Liver (tissue), 9 donors: ENCODE results near the gene CYSLTR2. TPM values are rescaled to one million over a fixed set of nuclear protein-coding genes. Genes with fewer than 3 reads are reported as not detected.

ENCODE experiments used
- DNase-seq: peaks from one replicate; pipeline ENCODE4 v3.0.0-alpha.2; 2017; ENCODE audit warnings: low spot score
- H3K27ac ChIP-seq, 2 donors: one replicate each; pipeline ENCODE4 v1.7.0; 2013; ENCODE audit warnings: inconsistent platforms in 2 of 2, low read length in 2 of 2, control low read depth in 1 of 2, low read depth in 1 of 2, mild to moderate bottlenecking in 1 of 2
- H3K27me3 ChIP-seq, 4 donors: one replicate each; pipeline versions ENCODE4 v1.6.1 to v1.7.0; 2013; ENCODE audit warnings: low read length in 3 of 4, inconsistent platforms in 1 of 4, mild to moderate bottlenecking in 1 of 4, moderate library complexity in 1 of 4; ENCODE audit not compliant: control insufficient read depth in 4 of 4, insufficient read depth in 4 of 4
- H3K36me3 ChIP-seq, 4 donors: one replicate each; pipeline versions ENCODE4 v1.6.1 to v1.7.0; 2013; ENCODE audit warnings: low read length in 3 of 4, mild to moderate bottlenecking in 3 of 4, low read depth in 1 of 4, moderate library complexity in 1 of 4; ENCODE audit not compliant: control insufficient read depth in 4 of 4, insufficient read depth in 3 of 4
- H3K4me1 ChIP-seq, 4 donors: one replicate each; pipeline versions ENCODE4 v1.6.1 to v1.7.0; 2013; ENCODE audit warnings: low read length in 3 of 4, mild to moderate bottlenecking in 3 of 4, moderate library complexity in 1 of 4; ENCODE audit not compliant: control insufficient read depth in 4 of 4, insufficient read depth in 4 of 4
- H3K4me3 ChIP-seq, 3 donors: one replicate each; pipeline versions ENCODE4 v1.6.1 to v1.7.0; 2013; ENCODE audit warnings: low read length in 3 of 3, control low read depth in 1 of 3, low read depth in 1 of 3, mild to moderate bottlenecking in 1 of 3
- H3K9ac ChIP-seq, 2 donors: one replicate each; pipeline ENCODE4 v1.7.0; 2013; ENCODE audit warnings: low read length in 2 of 2, mild to moderate bottlenecking in 2 of 2, moderate library complexity in 2 of 2, control low read depth in 1 of 2, low read depth in 1 of 2
- H3K9me3 ChIP-seq, 4 donors: one replicate each; pipeline versions ENCODE4 v1.6.1 to v1.7.0; 2013; ENCODE audit warnings: low read length in 3 of 4; ENCODE audit not compliant: control insufficient read depth in 4 of 4
- ATF3 ChIP-seq: IDR thresholded peaks from 2 replicates; pipeline ENCODE4 v1.6.1; 2016; ENCODE audit warnings: antibody characterized with exemption
- CTCF ChIP-seq: fragments of 150-350 bp; IDR thresholded peaks from 2 replicates; pipeline ENCODE4 v1.5.1; 2017; ENCODE audit warnings: improper control_type of control experiment, low read depth, low read length; ENCODE audit not compliant: missing input control
- EGR1 ChIP-seq, 2 donors: IDR thresholded peaks; 2 replicates each; pipeline ENCODE4 v1.6.1; 2016 to 2018; ENCODE audit warnings: antibody characterized with exemption in 2 of 2, low read depth in 2 of 2
- FOXA1 ChIP-seq: IDR thresholded peaks from 2 replicates; pipeline ENCODE4 v1.6.1; 2016; ENCODE audit warnings: antibody characterized with exemption
- FOXA2 ChIP-seq: IDR thresholded peaks from 2 replicates; pipeline ENCODE4 v1.6.1; 2016; ENCODE audit warnings: antibody characterized with exemption
- GABPA ChIP-seq, 2 donors: IDR thresholded peaks in 1 of 2; conservative IDR thresholded peaks in 1 of 2; 2 replicates each; pipeline ENCODE4 v1.6.1; 2016; ENCODE audit warnings: antibody characterized with exemption in 2 of 2, mild to moderate bottlenecking in 1 of 2, moderate library complexity in 1 of 2
- HNF4A ChIP-seq, 2 donors: conservative IDR thresholded peaks; 2 replicates each; pipeline ENCODE4 v1.6.1; 2016; ENCODE audit warnings: antibody characterized with exemption in 2 of 2, mild to moderate bottlenecking in 2 of 2
- HNF4G ChIP-seq: IDR thresholded peaks from 2 replicates; pipeline ENCODE4 v1.6.1; 2016; ENCODE audit warnings: antibody characterized with exemption
- JUND ChIP-seq, 2 donors: IDR thresholded peaks; 2 replicates each; pipeline ENCODE4 v1.6.1; 2016; ENCODE audit warnings: antibody characterized with exemption in 2 of 2
- NR2F2 ChIP-seq: IDR thresholded peaks from 2 replicates; pipeline ENCODE4 v1.6.1; 2016; ENCODE audit warnings: antibody characterized with exemption
- RAD21 ChIP-seq, 2 donors: IDR thresholded peaks; 2 replicates each; pipeline ENCODE4 v1.6.1; 2016; ENCODE audit warnings: antibody characterized with exemption in 2 of 2, mild to moderate bottlenecking in 2 of 2
- REST ChIP-seq: IDR thresholded peaks from 2 replicates; pipeline ENCODE4 v1.6.1; 2016; ENCODE audit warnings: antibody characterized with exemption, mild to moderate bottlenecking
- RXRA ChIP-seq, 2 donors: IDR thresholded peaks; 2 replicates each; pipeline ENCODE4 v1.6.1; 2017 to 2018; ENCODE audit warnings: antibody characterized with exemption in 2 of 2, mild to moderate bottlenecking in 1 of 2
- SP1 ChIP-seq: IDR thresholded peaks from 2 replicates; pipeline ENCODE4 v1.6.1; 2018; ENCODE audit warnings: antibody characterized with exemption, mild to moderate bottlenecking
- TAF1 ChIP-seq: conservative IDR thresholded peaks from 2 replicates; pipeline ENCODE4 v1.6.1; 2016; ENCODE audit warnings: antibody characterized with exemption, mild to moderate bottlenecking
- YY1 ChIP-seq: IDR thresholded peaks from 2 replicates; pipeline ENCODE4 v1.6.1; 2016; ENCODE audit warnings: antibody characterized with exemption, mild to moderate bottlenecking
- WGBS: extraction: QIAGEN DNeasy Blood & Tissue Kit; methylation state at CpG from one replicate; pipeline ENCODE4 v1.1.7; 2013; 5-methylcytosine and 5-hydroxymethylcytosine counted together
- polyA plus RNA-seq, 2 donors: library from polyadenylated mRNA; stranded (reverse) in 1 of 2; unstranded in 1 of 2; fragments of 200-250 nt in 1 of 2; fragments of >200 nt in 1 of 2; fragmentation: Nextera tagmentation in 1 of 2; extraction: Ambion mirVana in 1 of 2; gene quantifications; one replicate each; pipeline versions ENCODE4 v1.2.1 to v1.2.3, GENCODE V29; 2013 to 2015
- total RNA-seq, 2 donors: library from RNA; depleted of rRNA; stranded (reverse); fragments of >200 nt; gene quantifications; one replicate each; pipeline ENCODE4 v1.2.3, GENCODE V29; 2014
- TF ChIP-seq, protein P1 (sequence below): IDR thresholded peaks from 2 replicates; pipeline ENCODE4 v1.6.1; 2016; ENCODE audit warnings: antibody characterized with exemption
- donor health status: healthy.
- donor health status: healthy.
- donor health status: healthy.
- donor health status: healthy.
- donor health status: healthy.

Gene CYSLTR2
- total and polyA plus RNA-seq, 4 donors: 0.07 to 0.37 (median 0.15) TPM

DNA sequence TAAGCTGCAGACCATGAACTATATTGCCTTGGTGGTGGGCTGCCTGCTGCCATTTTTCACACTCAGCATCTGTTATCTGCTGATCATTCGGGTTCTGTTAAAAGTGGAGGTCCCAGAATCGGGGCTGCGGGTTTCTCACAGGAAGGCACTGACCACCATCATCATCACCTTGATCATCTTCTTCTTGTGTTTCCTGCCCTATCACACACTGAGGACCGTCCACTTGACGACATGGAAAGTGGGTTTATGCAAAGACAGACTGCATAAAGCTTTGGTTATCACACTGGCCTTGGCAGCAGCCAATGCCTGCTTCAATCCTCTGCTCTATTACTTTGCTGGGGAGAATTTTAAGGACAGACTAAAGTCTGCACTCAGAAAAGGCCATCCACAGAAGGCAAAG is 53.7 kb downstream of the CYSLTR2 start:
- no peak overlapping the region for H3K27ac ChIP-seq
- no peaks in the 10 kb centered on the region for H3K4me1 ChIP-seq
- peaks cover 0 to 6% (median 0%) of the 10 kb centered on the region in 4 donors for H3K9me3 ChIP-seq
- no peak overlapping the region for H3K9ac ChIP-seq
- no peaks in the 10 kb centered on the region for H3K36me3 ChIP-seq
- TF ChIP-seq FOXA2 (no peak), FOXA1 (no peak)
- 86% methylated on average over 5 of the region's 5 CpGs for WGBS
- DNase-seq: no peak
- H3K27me3 ChIP-seq: no peaks in the 10 kb centered on the region
- H3K4me3 ChIP-seq: no peak overlapping the region

- Histone ChIP-seq H3K4me1 (no peaks in the 10 kb centered on the region), H3K4me3 (no peak overlapping the region), H3K9me3 (peaks cover 0 to 6% (median 0%) of the 10 kb centered on the region in 4 donors), H3K36me3 (no peaks in the 10 kb centered on the region), H3K9ac (no peak overlapping the region), H3K27ac (no peak overlapping the region), H3K27me3 (no peaks in the 10 kb centered on the region)
- 85% methylated on average over 1 of the region's 1 CpG for WGBS
- no peak for DNase-seq
- no peak for TF ChIP-seq YY1
- TF ChIP-seq JUND (IDR thresholded peaks at IDR 0.05): no peak
- no peak for TF ChIP-seq GABPA (IDR thresholded peaks at IDR 0.05 in 1 of 2, conservative IDR thresholded peaks at IDR 0.05 in 1 of 2)
- no peak for TF ChIP-seq REST
- TF ChIP-seq FOXA1: no peak
- TF ChIP-seq NR2F2: no peak
- no peak for TF ChIP-seq SP1
- TF ChIP-seq TAF1: no peak
- TF ChIP-seq, protein P1, sequence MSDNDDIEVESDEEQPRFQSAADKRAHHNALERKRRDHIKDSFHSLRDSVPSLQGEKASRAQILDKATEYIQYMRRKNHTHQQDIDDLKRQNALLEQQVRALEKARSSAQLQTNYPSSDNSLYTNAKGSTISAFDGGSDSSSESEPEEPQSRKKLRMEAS: no peak
- TF ChIP-seq HNF4G: no peak
- TF ChIP-seq HNF4A (conservative IDR thresholded peaks at IDR 0.05): no peak
- TF ChIP-seq RAD21 (IDR thresholded peaks at IDR 0.05): no peak
- TF ChIP-seq EGR1 (IDR thresholded peaks at IDR 0.05; ENCODE audit: low read depth in 2 of 2): no peak
- no peak for TF ChIP-seq CTCF
Observed at GRCh38 chr13:48708764-48709163, 55.0 kb downstream of the CYSLTR2 start.

GRCh38 chr13:48709213-48709612 is 55.5 kb downstream of the CYSLTR2 start:
- Histone ChIP-seq H3K4me1 (no peaks in the 10 kb centered on the region), H3K27me3 (no peaks in the 10 kb centered on the region), H3K9me3 (peaks cover 0 to 6% (median 0%) of the 10 kb centered on the region in 4 donors), H3K4me3 (no peak overlapping the region), H3K27ac (no peak overlapping the region), H3K36me3 (no peaks in the 10 kb centered on the region), H3K9ac (no peak overlapping the region)
- WGBS: 83% methylated on average over 2 of the region's 2 CpGs
- TF ChIP-seq REST (no peak), RXRA (IDR thresholded peaks at IDR 0.05) (no peak), FOXA1 (no peak), FOXA2 (no peak), ATF3 (no peak), EGR1 (IDR thresholded peaks at IDR 0.05; ENCODE audit: low read depth in 2 of 2) (no peak), JUND (IDR thresholded peaks at IDR 0.05) (no peak), NR2F2 (no peak)
- TF ChIP-seq, protein P1: no peak
- no peak for DNase-seq
